NCI-H226 (cell line): Measurements from ENCODE around the gene PTPRN2.
"Not testable (repeated sequence)": the region's sequence is repeated elsewhere in the genome, so short reads cannot be mapped to it uniquely, and the experiment has no call there.

ENCODE experiments used
- DNase-seq: peaks from one replicate; pipeline ENCODE4 v3.0.0-alpha.2; 2015

PTPRN2 gene

DNA sequence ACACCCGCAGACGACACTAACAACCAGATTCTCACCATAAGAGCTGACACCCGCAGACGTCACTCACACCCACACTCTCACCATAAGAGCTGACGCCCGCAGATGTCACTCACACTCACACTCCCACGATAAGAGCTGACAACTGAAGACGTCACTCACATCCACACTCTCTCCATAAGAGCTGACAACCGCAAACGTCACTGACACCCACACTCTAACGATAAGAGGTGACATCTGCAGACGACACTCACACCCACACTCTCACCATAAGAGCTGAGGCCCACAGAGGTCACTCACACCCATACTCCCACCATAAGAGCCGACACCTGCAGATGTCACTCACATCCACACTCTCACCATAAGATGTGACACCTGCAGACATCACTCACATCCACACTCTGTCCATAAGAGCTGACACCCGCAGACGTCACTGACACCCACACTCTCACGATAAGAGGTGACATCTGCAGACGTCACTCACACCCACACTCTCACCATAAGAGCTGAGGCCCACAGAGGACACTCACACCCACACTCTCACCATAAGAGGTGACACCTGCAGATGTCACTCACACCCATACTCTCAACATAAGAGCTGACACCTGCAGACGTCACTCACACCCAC lies 255.7 kb downstream of the PTPRN2 start:
- not testable (repeated sequence) for DNase-seq

DNA sequence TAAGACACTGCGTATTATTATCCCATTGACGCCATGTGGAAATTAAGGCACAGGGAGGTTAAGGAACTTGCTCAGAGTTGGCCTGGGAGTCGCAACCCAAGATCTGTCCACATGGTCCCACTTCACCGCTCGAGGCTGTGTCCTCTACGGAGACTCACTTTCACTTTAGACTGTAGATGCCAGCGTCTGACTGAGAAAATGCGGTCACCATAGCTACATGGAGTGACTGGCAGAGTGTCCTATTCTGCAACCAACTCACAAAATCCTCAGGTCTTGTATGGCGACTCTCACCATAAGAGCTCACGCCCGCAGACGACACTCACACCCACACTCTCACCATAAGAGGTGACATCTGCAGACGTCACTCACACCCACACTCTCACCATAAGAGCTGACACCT lies 257.9 kb downstream of the PTPRN2 start:
- no peak for DNase-seq

DNA sequence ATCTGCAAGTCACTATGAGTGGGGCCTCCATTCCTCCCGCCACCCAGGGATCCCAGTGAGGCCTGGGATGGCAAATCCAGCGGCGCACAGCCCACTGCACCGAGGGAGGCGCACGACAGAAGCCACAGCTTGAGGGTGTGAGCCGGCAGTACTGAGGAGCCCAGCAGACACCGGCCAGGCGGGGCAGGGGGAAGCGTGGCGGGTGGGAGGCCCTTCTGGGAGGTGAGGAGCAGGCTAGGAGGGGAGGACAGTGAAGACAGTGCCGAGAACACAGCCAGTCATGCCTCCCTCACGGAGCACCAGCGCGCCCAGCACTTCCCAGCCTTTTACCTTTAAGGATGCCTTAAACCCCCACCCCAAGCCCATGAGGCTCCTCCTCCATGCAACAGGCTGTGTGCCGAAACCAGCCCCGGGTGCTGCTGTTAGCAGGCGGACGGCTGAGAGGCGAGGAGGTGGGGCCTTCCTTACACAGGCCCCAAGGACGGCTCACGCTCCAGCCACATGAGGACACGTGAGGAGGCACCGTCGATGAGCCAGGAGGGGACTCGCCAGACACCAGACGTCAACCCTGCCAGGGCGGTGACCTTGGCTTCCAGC lies 258.5 kb downstream of the PTPRN2 start:
- no peak for DNase-seq

DNA sequence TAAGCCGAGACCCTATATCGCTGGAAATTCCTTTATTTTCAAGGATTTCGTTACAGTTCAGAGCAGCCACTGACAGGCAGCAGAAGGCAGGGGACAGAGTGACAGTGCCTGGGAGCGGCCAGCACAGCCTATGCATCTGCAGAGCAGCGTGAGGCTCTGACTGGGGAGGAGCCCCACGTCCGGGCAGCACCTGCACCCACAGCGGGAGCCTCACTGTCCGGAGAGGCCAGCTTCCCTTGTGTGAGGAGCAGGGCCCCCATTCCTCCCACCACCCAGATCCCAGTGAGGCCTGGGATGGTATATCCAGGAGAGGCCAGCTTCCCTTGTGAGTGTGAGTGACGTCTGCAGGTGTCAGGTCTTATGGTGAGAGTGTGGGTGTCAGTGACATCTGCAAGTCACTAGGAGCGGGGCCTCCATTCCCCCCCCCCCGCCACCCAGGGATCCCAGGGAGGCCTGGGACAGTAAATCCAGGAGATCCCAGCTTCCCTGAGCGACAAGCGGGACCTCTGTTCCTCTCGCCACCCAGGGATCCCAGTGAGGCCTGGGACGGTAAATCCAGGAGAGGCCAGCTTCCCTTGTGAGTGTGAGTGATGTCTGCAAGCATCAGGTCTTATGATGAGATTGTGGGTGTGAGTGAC lies 259.1 kb downstream of the PTPRN2 start:
- DNase-seq: no peak

DNA sequence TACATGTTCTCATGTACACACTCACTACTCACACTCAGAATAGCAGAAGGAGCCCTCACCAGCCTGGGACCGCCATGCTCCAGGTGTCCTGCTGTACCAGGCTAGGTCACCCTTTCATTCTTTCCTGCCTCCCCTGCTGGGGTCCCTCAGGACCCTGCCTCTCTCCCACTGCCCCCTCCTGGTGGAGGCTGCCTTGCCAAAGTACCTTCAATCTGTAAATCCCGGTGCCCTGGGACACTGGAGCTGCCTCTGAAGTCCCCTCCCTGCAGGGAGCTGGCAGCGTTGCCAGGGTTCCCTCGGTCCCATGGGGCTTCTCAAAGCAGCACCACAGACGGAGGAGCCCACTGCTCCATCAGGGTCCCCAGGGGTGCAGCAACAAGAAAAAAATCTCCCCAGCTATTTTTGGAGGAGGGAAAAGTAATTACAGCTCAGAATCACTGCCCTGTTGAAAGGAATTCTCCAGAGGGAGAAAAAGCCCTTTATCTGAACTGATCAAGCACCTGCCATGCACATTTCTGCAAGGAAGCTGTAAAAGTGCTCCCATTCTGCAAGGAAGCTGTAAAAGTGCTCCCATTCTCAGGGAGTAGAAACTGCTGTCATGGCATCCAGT lies 259.9 kb downstream of the PTPRN2 start:
- no peak for DNase-seq

DNA sequence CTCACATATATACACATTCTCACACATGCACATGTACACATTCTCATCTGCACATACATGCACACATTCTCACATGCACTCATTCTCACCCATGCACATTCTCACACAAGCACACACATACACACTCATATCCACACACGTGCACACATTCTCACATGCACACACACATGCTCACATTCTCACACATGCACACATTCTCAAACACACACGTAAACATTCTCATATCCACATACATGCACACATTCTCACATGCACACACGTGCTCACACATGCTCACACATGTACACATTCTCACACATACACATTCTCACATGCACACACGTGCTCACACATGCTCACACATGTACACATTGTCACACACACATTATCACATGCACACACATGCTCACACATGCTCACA lies 260.6 kb downstream of the PTPRN2 start:
- no peak for DNase-seq

DNA sequence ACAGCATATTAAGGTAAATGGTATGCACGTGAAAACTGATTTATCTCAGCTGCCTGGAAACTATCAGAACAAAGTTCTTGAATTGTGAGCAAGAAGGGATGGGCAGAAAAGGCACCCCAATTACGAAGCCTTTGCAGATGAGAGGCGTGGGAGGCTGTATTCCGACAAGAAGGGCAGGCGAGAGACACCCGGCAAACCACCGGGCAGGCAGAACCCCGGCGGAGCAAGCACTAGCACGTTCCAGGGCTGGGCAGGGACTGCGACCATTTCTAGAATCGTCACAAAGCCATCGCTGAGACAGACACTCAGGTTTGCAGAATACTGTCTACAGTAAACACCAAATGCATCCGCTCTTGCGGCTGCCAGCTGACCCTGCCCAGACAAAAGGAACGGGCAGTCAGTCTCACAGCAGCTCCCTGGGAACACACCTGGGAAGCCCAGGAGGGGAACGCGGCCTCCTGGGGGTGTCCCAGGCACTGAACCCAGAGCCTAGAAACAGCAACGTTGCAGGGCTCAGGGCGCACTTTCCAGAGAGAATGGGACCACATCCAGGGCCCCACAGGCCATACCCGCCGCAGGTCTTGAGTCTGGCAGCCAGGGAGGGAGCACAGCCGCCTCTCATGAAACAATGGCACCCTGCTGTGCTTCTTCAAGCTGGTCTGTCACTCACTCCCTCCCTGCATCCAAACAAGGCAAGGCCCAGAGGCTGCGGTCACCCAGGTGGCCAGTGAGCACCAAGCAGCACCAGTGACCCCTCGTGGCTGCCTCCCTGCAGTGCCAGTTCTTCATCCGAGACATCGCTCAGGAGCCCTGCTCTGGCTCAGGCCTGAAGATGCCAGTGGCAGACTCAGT lies 261.9 kb downstream of the PTPRN2 start:
- DNase-seq: no peak

DNA sequence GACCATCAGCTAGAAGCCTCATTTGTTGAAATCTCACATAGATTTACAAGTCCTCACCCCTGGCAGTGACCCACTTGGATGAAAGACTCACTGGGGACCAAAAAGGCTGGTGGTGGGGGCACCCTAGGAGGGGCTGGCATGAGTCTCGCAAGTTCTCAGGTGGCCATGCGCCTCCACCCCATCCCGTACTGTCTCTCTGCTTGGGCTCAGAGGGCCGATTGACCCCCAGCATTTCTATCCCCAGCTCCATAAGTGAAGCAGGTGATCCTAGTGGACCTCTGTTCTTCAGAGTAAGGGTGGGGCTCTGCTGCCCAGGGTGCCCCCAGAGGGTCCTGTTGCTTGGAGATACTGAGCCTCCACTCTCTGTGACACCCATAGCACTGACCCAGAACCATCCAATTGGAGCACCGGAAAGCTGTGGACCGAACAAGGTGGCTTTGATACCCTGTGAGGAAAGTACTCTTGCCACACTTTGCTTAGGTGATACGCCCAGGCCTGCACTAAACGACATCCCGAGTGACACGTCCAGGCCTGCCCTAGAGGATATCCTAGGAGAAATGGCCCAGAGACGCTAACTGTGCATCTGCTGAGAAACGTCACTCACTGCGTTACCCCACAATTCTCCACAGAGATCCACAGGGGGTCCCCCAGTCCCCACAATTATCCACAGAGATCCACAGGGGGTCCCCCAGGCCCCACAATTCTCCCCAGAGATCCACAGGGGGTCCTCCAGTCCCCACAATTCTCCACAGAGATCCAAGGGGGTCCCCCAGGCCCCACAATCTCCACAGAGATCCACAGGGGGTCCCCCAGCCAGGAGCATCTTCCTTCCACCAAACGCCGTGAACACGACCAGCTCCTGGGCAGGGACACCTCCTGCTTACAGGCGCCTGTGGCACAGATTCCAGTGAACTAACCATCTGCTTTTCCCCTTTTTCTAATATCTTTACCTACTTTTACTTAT lies 262.9 kb downstream of the PTPRN2 start:
- no peak for DNase-seq

DNA sequence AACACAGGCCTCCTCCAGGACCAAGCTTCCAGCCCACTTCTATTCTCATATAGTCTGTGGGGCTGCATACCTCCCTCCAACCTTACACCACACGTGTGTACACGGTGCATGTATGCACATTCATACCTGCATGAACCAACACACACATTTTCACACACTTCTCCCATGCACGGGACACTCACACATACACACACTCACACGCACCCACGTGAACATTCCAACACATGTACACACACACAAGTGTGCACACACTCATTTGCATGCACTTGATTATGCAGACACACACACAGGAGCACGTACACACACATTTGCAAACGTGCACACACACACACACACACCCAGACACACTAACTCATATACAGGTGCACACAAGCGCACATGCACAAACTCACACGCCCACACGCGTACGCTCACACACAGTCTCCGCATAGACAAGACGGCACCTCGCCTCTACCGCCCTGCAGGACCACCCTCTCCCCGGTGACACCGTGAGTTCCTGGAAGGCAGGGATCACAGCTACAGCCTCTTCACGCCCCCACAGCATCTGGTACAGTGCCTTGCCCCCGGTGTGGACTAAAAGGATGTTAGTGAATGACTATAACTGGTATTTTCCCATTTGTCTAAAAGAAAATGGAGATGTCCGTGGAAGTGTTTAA lies 263.8 kb downstream of the PTPRN2 start:
- DNase-seq: no peak

DNA sequence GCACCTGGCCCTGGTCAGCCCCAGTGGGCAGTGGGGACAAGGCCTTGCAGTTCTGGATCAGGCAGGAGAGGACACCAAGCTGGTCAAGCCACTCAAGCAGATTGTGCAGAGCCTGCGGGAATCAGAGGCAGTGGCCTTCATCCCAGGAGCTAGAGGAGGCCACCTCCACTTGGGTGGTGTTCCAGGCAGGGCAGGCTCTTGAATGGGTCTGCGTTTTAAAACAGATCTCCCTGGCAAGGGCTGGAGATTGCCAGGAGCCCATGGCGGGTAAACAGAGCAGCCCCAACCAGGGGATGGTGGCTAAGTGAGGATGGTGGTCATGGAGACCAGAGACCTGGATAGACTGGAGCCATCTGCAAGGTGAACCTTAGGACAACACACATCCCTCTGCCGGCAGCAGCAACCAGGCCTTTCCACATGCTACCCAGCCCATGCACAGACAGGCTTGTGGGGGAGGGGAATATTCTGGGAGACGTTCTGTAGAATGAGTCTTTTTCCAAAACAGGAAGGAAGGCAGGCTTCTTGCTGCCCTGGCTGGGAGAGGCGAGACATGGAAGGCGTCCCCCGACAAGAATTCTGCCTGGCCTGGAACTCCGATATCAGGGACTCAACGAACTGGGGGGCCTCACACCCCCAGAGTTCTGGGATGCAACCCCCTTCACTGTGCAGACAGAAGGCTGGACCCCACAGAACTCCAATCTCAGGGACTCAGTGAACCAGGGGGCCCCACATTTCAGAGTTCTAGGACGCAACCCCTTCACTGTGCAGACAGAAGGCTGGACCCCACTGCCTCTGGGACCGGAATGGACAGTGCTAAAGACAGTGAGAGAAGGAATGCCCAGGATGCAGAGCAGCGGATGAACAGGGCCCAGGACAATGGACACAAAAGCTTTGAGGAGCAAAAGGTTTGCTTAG lies 264.8 kb downstream of the PTPRN2 start:
- DNase-seq: no peak

DNA sequence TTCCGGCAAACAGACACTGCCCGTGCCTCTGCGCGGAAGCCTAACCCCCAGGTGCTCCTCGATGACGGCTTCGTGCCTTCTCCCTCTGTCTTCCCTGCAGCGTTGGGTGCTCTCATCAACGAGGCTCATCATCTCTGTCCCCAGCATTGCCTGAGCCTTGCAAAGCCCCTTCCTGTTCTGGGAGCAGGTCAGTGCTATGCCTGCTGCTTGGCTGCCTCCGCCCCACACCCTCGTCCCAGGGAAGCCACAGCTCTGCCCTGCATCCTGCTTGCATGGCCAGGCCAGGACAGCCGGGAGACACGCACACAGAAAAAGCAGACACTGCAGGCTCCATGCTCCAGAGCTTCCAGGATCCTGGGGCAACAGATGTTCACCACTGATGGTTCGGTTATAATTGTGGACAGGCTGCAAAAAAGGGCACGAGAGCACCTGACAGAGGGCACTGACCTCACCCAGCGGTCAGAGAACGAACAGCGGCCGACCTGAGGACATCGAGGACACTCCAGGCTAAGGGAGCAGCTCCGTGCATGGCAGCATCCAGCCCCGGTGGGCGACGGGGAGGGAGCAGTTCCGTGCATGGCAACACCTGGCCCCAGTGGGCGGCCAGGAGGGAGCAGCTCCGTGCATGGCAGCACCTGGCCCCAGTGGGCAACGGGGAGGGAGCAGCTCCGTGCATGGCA lies 265.5 kb downstream of the PTPRN2 start:
- no peak for DNase-seq

DNA sequence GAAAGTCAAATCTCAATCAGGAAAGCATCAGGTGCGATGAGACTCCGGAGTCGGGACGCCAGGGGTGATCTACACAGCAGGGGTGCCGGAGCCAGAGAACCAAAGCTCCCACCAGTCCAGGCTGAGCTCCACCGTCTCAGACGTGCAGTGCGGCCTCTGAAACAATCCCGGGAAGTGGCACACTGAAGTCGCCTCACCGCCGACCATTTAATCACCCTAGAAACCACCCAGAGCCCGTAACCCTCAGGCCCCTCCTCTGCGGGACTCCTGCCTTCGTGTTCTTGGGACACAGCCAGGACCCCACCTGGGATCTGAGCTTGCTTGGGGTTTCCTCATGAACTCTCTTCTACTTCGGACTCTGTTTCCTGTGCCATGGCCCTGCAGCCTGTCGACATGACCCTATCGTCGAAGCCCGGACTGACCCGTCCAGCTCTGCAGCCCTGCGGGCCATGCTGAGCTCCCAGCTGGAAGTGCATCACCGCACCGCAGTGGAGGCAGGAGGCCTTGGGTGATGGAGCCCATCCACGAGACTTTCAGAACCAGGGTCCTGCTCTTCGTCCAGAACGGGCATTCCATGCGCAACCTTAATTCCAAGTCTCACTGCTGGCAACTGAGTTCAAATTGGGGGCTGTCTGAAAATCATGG lies 266.4 kb downstream of the PTPRN2 start:
- DNase-seq: no peak

DNA sequence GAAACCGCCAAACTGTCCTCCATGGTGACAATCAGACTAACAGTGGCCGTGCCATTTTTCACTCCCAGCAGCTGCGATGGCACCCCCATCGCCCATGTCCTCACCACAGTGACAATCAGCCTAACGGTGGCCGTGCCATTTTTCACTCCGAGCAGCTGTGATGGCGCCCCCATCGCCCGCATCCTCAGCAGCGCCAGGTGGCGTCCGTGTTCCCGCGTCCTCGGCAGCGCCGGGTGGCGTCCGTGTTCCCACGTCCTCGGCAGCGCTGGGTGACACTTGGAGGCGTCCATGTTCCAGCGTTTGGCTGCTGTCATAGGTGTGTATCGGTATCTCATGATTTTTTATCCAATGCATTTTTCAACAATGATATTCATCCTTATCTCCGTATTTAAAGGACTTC lies 267.3 kb downstream of the PTPRN2 start:
- DNase-seq: no peak

DNA sequence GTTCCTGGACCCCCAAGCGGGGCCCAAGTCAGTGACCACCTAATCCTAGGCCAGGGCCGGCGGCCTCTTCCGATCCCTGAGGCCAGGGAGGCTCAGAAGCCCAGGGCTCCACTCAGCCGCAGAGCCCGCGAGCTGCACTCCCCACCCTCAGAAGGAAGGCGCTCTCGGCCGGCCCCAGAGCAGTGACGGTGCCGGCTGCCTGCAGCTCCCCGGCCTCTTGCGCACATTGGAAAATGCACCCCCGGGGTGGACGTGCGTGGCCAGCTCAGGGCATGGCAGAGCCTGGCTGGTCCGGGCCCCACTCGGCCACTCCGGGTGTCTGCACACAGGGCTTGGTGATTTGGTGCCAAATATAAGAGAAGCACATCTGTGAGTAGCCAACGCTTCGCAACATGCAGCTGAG lies 269.1 kb downstream of the PTPRN2 start:
- DNase-seq: no peak

DNA sequence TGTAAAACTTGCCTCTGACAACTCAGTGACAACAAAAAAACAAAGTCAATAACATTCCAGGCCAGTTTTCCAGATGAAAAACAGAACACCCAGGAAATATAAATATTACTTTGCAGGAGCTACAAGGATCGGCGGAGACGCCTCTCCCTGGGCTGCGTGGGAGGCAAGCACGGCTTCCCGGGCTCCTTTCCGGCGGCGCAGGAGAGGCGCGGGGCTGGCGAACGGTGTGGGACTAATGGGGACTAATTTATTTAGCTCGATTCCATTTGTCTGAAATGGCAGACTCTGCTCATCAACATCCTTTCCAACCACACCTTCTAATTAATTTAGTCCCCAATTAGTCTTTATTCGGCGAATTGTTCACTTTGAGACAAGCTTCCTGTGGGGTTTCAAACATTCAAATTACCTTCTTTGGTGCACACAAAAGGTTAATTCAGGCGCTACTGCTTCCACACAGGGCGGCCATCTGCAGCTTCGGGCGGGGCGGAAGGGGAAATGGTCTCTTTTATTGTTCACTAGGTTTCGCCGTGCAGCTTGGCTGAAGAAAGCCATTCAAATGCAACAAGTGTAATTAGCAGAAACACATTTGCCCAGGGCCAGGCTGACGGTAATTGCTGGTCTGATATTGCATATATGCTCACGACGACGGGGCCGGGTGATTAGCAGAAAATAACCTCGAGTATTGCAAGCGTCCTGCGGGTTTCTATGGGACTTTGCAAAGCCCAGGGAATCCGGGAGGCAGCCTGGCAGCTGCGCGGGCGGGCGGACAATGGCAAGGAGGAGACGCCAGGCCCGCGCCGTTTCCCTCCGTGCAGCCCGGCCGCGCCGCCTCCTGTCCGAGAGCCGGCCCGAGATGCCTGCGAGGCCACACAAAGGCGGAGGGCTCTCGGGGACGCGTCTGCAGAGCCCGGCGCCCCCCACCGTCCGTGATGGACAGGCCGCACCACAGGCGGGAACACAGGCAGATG lies 270.1 kb downstream of the PTPRN2 start:
- DNase-seq: no peak

DNA sequence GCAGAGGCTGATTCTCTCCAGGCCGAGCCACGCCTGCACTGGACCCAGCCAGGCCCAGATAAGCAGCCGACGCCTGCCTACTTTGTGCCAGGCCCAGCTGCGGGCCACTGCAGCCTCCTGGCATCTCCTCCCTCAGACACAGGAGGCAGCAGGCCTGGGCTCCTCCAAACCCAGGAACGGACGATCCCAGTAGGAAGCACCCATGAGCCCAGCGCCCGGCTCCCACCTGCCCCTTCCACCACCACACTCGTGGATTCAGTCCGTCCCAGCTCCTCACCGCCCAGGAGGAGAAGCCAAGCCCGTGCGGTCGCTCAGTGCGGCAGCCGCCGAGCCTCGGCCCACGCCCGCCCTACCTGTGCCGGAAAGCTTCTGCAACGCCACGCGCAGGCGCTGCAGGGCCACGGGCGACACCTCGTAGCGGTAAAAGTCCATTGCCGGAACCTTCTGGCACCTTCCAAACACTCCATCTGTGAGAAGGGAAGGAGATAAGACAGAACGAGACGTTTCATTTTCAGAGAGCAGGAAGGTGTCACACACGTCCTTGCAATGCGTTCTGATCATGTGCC lies 271.1 kb downstream of the PTPRN2 start:
- DNase-seq: no peak

DNA sequence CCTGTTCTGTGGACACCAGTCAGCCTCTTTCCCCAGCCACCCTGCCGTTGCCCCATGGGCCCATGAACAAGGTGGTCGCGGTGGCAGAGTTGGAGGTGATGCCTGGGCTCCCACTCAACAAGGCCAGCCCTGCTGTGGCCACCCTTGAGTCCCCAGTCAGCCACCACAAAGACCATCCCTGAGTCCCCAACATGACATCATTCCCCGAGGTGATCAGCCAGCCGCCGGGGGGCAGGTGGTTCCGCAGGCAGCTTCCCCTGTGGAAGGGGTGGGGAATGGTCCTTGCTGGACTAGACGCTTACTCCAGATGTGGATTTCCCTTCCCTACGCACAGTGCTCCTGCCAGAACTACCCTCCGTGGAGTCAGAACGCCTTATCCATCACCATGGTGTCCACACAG lies 271.7 kb downstream of the PTPRN2 start:
- DNase-seq: no peak

DNA sequence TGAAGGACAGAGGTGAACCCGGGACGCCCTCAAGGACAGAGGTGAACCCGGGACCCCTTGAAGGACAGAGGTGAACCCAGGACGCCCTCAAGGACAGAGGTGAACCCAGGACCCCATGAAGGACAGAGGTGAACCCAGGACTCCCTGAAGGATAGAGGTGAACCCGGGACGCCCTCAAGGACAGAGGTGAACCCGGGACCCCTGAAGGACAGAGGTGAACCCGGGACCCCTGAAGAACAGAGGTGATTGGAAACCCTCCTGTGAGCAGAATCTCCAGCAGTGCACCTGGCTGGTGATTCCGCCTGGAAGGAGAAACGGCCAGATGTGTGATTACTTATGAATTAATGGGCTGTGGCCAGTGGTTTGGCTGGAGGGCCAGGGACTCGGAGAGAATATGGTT lies 272.3 kb downstream of the PTPRN2 start:
- no peak for DNase-seq
